HG02973 (cell line): ENCODE data around the gene CCDC167.
"Not testable (repeated sequence)": the region's sequence is repeated elsewhere in the genome, so short reads cannot be mapped to it uniquely, and the experiment has no call there.

Experiments used
- ATAC-seq: cut with Tn5 transposase; IDR thresholded peaks from one replicate; pipeline ENCODE4 v1.9.1; 2021; ENCODE audit warnings: moderate library complexity; ENCODE audit not compliant: unreplicated experiment

CCDC167 gene

GRCh38 chr6:37477656-37478435, 21.8 kb downstream of the CCDC167 start:
- ATAC-seq, result no peak

GRCh38 chr6:37477191-37477590, 22.5 kb downstream of the CCDC167 start:
- ATAC-seq, result no peak

- ATAC-seq, result no peak
Measured at GRCh38 chr6:37474316-37474715, 25.4 kb downstream of the CCDC167 start.

GRCh38 chr6:37473364-37474095, 26.2 kb downstream of the CCDC167 start:
- ATAC-seq, result no peak

- no peak for ATAC-seq
Measured at GRCh38 chr6:37467718-37468117, 32.0 kb downstream of the CCDC167 start.

- ATAC-seq, result no peak
Measured at GRCh38 chr6:37463110-37463509, 36.6 kb downstream of the CCDC167 start.

- no peak for ATAC-seq
Measured at GRCh38 chr6:37460805-37461204, 38.9 kb downstream of the CCDC167 start.

GRCh38 chr6:37459981-37460800, 39.5 kb downstream of the CCDC167 start:
- ATAC-seq, result no peak

GRCh38 chr6:37456816-37457560, 42.7 kb downstream of the CCDC167 start:
- ATAC-seq, result no peak

GRCh38 chr6:37456126-37456525, 43.6 kb downstream of the CCDC167 start:
- ATAC-seq, result no peak

- no peak for ATAC-seq
Measured at GRCh38 chr6:37454420-37455140, 45.1 kb downstream of the CCDC167 start.

- ATAC-seq, result no peak
Measured at GRCh38 chr6:37452522-37452921, 47.2 kb downstream of the CCDC167 start.

GRCh38 chr6:37451441-37452193, 48.1 kb downstream of the CCDC167 start:
- no peak for ATAC-seq

- ATAC-seq, result no peak
Measured at GRCh38 chr6:37449984-37450383, 49.7 kb downstream of the CCDC167 start.

GRCh38 chr6:37443216-37443542, 56.5 kb downstream of the CCDC167 start:
- ATAC-seq, result not testable (repeated sequence)

GRCh38 chr6:37442416-37443215, 57.1 kb downstream of the CCDC167 start:
- no peak for ATAC-seq

GRCh38 chr6:37441651-37442050, 58.0 kb downstream of the CCDC167 start:
- ATAC-seq, result no peak

- ATAC-seq, result no peak
Measured at GRCh38 chr6:37438930-37439329, 60.8 kb downstream of the CCDC167 start.

GRCh38 chr6:37435816-37436215, 63.9 kb downstream of the CCDC167 start:
- ATAC-seq, result no peak
